Measurements from ENCODE around the gene TNK2. TPM values are rescaled to one million over a fixed set of nuclear protein-coding genes. Genes with fewer than 3 reads are reported as not detected.

Gene TNK2
- total RNA-seq, 3 donors from 2014 or later (not counting 1 experiment from before 2014, with no cell fraction given) = 169 to 207 (median 171) TPM

DNA sequence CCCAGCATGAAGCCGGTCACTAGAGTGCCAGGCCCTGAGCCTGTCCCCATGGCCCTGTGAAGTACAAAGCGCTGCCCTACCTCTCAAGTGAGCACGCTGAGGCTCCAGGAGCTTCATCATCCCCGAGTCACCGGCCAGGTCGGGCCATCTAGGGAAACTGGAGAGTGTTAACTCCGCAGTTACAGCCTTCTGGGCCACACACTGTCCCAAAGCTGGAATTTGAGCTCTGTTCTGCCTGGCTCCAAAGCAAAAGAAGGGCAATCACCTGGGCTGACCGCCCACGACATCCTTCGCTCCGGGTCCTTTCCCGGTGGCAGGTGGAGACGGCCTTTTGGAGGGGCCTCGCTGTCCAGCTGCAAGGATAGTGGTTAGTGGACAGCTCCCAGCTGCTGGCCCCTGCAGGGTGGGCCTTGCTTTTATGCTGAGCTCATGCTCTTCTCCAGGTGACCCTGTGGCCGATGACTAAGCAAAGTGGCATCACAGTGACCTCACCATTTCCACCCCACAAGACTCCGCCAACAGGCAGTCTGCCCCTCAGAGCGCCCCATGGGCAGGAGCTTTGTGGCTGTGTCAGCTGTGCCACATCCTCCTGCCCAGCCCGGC is 93.1 kb downstream of the TNK2 start:
- peak in 1 of 2 donors; percentile 39 for DNase-seq
- no peak overlapping the region for H3K4me3 Mint-ChIP-seq

DNA sequence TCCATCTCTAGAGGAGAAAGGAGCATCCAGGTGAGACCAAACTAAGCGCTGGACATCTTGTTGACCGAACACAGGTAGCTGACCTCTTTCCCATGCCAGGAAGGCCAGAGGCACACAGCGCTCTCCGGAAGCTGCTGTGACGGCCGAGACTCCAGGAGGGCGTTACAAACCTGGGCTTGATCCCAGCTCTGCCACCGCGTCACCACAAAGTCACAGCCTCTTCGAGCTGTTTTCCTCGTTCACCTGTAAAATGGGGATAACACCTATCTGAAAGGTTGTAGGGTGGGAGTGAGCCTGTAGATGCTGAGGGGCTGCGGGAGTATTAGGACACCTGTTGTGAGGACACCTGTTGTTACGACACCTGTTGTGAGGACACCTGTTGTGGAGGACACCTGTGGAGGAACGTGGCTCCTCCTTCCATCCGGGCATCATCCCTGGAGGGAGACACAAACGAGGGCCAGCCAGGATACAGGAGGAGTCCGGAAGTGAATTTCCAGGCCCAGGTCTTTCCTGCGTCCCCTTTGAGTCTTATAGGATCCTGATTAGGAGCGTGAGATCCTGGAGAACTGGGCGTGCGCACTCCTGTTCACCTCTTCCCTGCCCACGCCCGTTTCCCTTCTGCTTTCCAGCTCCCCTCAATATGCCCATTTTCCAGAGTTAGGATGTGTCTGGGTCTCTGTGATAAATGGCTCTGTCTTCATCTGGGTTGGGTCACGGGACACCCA is 94.3 kb downstream of the TNK2 start:
- Histone ChIP-seq H3K9me3 (ENCODE audit: control insufficient read depth, insufficient read depth, low read length) (no peaks in the 10 kb centered on the region), H3K36me3 (ENCODE audit: control insufficient read depth, insufficient read depth, low read length) (no peaks in the 10 kb centered on the region), H3K27ac (ENCODE audit: low read length) (no peak overlapping the region), H3K4me1 (ENCODE audit: control insufficient read depth, insufficient read depth, low read length) (peaks cover 7% of the 10 kb centered on the region), H3K27me3 (ENCODE audit: control insufficient read depth, insufficient read depth, low read length) (no peaks in the 10 kb centered on the region), H3K4me3 (ENCODE audit: low read length) (no peak overlapping the region)
- Mint-ChIP-seq H3K27ac (peak overlapping the region; percentile 29 to 51), H3K4me3 (no peak overlapping the region), H3K36me3 (no peaks in the 10 kb centered on the region), H3K4me1 (peaks cover 15 to 42% of the 10 kb centered on the region in 2 donors), H3K9me3 (no peaks in the 10 kb centered on the region), H3K27me3 (ENCODE audit: low read depth in 2 of 2) (no peaks in the 10 kb centered on the region)
- DNase-seq (no peak), ATAC-seq (no peak)
- intact Hi-C loops (cut with micrococcal nuclease) = no loop called here
- WGBS (ENCODE audit: insufficient coverage) = 95% methylated on average over 23 of the region's 24 CpGs
- TF ChIP-seq, protein P1, sequence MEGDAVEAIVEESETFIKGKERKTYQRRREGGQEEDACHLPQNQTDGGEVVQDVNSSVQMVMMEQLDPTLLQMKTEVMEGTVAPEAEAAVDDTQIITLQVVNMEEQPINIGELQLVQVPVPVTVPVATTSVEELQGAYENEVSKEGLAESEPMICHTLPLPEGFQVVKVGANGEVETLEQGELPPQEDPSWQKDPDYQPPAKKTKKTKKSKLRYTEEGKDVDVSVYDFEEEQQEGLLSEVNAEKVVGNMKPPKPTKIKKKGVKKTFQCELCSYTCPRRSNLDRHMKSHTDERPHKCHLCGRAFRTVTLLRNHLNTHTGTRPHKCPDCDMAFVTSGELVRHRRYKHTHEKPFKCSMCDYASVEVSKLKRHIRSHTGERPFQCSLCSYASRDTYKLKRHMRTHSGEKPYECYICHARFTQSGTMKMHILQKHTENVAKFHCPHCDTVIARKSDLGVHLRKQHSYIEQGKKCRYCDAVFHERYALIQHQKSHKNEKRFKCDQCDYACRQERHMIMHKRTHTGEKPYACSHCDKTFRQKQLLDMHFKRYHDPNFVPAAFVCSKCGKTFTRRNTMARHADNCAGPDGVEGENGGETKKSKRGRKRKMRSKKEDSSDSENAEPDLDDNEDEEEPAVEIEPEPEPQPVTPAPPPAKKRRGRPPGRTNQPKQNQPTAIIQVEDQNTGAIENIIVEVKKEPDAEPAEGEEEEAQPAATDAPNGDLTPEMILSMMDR (IDR thresholded peaks at IDR 0.05) = no peak

More for the DNA sequence above, 93.1 kb downstream of the TNK2 start:
- no peaks in the 10 kb centered on the region for H3K27me3 Mint-ChIP-seq (ENCODE audit: low read depth in 2 of 2)
- TF ChIP-seq, protein P1 (IDR thresholded peaks at IDR 0.05) = no peak
- WGBS (ENCODE audit: insufficient coverage) = 79% methylated on average over 18 of the region's 18 CpGs
- H3K4me1 ChIP-seq (ENCODE audit: control insufficient read depth, insufficient read depth, low read length) = peaks cover 7% of the 10 kb centered on the region
- H3K27me3 ChIP-seq (ENCODE audit: control insufficient read depth, insufficient read depth, low read length) = no peaks in the 10 kb centered on the region
- peak; percentile 35 to 91 (median 89) for ATAC-seq
- no peaks in the 10 kb centered on the region for H3K36me3 Mint-ChIP-seq
- no peak overlapping the region for H3K27ac ChIP-seq (ENCODE audit: low read length)
- no peaks in the 10 kb centered on the region for H3K9me3 ChIP-seq (ENCODE audit: control insufficient read depth, insufficient read depth, low read length)
- H3K27ac Mint-ChIP-seq = peak overlapping the region; percentile 29 to 51
- no peaks in the 10 kb centered on the region for H3K9me3 Mint-ChIP-seq
- peaks cover 15 to 42% of the 10 kb centered on the region in 2 donors for H3K4me1 Mint-ChIP-seq
- H3K4me3 ChIP-seq (ENCODE audit: low read length) = no peak overlapping the region
- H3K36me3 ChIP-seq (ENCODE audit: control insufficient read depth, insufficient read depth, low read length) = no peaks in the 10 kb centered on the region
- intact Hi-C loops (cut with micrococcal nuclease) = no loop called here

Other genes starting within 250 kb of the TNK2 start
- 10 to 100 TPM in 1 of 3 donors, 1 to 10 TPM in 2; 4.1 to 11.4 (median 5.9) TPM for gene MUC20, start 187.6 kb downstream of the TNK2 start, total RNA-seq
- gene MUC4, start 96.6 kb downstream of the TNK2 start, total RNA-seq = 1 to 10 TPM in 1 of 3 donors, under 1 TPM in 2; 0.05 to 1.7 (median 0.38) TPM
- gene TFRC, start 173.5 kb upstream of the TNK2 start, total RNA-seq = 100 to 1,000 TPM in 1 of 3 donors, 10 to 100 TPM in 2; 74.3 to 111 (median 78.3) TPM

Measured in natural killer cell (primary cell).